ENCODE data around the gene HIBCH. TPM values are rescaled to one million over a fixed set of nuclear protein-coding genes. Genes with fewer than 3 reads are reported as not detected.
A peak's percentile ranks its signal among the peaks of the same experiment; 100 is the strongest.

Gene HIBCH
- total and polyA plus RNA-seq, 2 of the 13 experiments (the other 11 are each of a cell fraction or from before 2014, with no cell fraction given): 18.8 to 49.5 TPM

DNA sequence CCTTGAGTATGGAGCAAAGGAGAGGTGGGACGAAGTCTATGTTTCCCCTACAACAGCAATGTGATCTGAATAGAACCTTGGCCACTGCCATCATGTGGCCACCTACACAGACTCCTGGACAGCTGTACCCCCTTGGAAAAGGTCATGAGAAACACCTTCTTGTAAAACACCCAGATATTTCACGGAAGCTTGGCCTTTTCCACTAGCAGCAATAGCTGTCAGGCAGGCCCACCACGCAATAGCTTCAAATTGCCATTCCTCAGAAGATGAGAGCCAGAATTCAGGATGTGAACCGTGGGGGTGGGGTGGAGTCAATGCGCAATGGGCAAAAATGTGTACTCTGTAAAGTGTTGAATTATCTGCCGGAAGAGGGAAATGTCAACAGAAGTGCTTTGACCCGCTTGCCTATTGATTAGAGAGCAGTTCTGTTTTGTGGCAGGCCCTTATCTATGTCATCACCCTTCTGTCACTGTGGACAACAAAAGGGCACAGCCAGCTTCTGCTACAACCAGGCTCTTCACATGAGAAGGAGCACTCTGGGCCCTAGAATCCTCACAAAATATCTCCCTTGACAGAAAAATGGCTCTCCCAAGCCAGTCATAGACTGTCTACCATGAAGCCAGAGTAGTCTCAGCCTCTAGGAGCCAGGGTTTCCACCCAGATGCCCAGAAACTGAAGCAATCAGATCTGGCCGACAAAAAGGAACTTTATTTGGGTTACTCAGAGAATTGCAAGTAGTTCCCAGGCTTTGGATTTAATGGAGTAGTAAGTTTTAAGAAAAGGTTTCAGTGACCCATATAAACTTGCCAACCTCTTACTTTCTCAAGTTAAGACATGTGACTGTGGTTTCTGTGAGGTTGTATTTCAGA is 33.3 kb upstream of the HIBCH start (continued):
- TF ChIP-seq SP4 (CRISPR knock-in tag; IDR thresholded peaks at IDR 0.05) (peak; percentile 81), ZNF260 (CRISPR knock-in tag; IDR thresholded peaks at IDR 0.05; ENCODE audit: borderline replicate concordance, low read depth) (no peak), JDP2 (CRISPR knock-in tag; IDR thresholded peaks at IDR 0.05; ENCODE audit: borderline replicate concordance) (no peak), PAX8 (CRISPR knock-in tag; IDR thresholded peaks at IDR 0.05; ENCODE audit: borderline replicate concordance) (no peak), GATAD1 (CRISPR knock-in tag; IDR thresholded peaks at IDR 0.05) (peak; percentile 81), ZNF792 (CRISPR knock-in tag; IDR thresholded peaks at IDR 0.05) (peak; percentile 99), TAF1 (CRISPR knock-in tag; IDR thresholded peaks at IDR 0.05) (peak; percentile 50), NFE2L2 (IDR thresholded peaks at IDR 0.05; ENCODE audit: low read length) (no peak), FOXC1 (CRISPR knock-in tag; IDR thresholded peaks at IDR 0.05; ENCODE audit: borderline replicate concordance) (peak; percentile 98), ZMYM3 (CRISPR knock-in tag; IDR thresholded peaks at IDR 0.05) (peak; percentile 95), ATAD3A (CRISPR knock-in tag; IDR thresholded peaks at IDR 0.05) (no peak), SOX5 (CRISPR knock-in tag; IDR thresholded peaks at IDR 0.05; ENCODE audit: borderline replicate concordance) (peak; percentile 99)
- TF ChIP-seq, protein P1, sequence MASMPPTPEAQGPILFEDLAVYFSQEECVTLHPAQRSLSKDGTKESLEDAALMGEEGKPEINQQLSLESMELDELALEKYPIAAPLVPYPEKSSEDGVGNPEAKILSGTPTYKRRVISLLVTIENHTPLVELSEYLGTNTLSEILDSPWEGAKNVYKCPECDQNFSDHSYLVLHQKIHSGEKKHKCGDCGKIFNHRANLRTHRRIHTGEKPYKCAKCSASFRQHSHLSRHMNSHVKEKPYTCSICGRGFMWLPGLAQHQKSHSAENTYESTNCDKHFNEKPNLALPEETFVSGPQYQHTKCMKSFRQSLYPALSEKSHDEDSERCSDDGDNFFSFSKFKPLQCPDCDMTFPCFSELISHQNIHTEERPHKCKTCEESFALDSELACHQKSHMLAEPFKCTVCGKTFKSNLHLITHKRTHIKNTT (CRISPR knock-in tag; IDR thresholded peaks at IDR 0.05): no peak
- TF ChIP-seq, protein P2, sequence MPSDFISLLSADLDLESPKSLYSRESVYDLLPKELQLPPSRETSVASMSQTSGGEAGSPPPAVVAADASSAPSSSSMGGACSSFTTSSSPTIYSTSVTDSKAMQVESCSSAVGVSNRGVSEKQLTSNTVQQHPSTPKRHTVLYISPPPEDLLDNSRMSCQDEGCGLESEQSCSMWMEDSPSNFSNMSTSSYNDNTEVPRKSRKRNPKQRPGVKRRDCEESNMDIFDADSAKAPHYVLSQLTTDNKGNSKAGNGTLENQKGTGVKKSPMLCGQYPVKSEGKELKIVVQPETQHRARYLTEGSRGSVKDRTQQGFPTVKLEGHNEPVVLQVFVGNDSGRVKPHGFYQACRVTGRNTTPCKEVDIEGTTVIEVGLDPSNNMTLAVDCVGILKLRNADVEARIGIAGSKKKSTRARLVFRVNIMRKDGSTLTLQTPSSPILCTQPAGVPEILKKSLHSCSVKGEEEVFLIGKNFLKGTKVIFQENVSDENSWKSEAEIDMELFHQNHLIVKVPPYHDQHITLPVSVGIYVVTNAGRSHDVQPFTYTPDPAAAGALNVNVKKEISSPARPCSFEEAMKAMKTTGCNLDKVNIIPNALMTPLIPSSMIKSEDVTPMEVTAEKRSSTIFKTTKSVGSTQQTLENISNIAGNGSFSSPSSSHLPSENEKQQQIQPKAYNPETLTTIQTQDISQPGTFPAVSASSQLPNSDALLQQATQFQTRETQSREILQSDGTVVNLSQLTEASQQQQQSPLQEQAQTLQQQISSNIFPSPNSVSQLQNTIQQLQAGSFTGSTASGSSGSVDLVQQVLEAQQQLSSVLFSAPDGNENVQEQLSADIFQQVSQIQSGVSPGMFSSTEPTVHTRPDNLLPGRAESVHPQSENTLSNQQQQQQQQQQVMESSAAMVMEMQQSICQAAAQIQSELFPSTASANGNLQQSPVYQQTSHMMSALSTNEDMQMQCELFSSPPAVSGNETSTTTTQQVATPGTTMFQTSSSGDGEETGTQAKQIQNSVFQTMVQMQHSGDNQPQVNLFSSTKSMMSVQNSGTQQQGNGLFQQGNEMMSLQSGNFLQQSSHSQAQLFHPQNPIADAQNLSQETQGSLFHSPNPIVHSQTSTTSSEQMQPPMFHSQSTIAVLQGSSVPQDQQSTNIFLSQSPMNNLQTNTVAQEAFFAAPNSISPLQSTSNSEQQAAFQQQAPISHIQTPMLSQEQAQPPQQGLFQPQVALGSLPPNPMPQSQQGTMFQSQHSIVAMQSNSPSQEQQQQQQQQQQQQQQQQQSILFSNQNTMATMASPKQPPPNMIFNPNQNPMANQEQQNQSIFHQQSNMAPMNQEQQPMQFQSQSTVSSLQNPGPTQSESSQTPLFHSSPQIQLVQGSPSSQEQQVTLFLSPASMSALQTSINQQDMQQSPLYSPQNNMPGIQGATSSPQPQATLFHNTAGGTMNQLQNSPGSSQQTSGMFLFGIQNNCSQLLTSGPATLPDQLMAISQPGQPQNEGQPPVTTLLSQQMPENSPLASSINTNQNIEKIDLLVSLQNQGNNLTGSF (CRISPR knock-in tag; IDR thresholded peaks at IDR 0.05): no peak
- TF ChIP-seq, protein P3, sequence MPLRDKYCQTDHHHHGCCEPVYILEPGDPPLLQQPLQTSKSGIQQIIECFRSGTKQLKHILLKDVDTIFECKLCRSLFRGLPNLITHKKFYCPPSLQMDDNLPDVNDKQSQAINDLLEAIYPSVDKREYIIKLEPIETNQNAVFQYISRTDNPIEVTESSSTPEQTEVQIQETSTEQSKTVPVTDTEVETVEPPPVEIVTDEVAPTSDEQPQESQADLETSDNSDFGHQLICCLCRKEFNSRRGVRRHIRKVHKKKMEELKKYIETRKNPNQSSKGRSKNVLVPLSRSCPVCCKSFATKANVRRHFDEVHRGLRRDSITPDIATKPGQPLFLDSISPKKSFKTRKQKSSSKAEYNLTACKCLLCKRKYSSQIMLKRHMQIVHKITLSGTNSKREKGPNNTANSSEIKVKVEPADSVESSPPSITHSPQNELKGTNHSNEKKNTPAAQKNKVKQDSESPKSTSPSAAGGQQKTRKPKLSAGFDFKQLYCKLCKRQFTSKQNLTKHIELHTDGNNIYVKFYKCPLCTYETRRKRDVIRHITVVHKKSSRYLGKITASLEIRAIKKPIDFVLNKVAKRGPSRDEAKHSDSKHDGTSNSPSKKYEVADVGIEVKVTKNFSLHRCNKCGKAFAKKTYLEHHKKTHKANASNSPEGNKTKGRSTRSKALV (CRISPR knock-in tag; IDR thresholded peaks at IDR 0.05): peak; percentile 76; the same call in 1 of the 2 replicates
- TF ChIP-seq, protein P4, sequence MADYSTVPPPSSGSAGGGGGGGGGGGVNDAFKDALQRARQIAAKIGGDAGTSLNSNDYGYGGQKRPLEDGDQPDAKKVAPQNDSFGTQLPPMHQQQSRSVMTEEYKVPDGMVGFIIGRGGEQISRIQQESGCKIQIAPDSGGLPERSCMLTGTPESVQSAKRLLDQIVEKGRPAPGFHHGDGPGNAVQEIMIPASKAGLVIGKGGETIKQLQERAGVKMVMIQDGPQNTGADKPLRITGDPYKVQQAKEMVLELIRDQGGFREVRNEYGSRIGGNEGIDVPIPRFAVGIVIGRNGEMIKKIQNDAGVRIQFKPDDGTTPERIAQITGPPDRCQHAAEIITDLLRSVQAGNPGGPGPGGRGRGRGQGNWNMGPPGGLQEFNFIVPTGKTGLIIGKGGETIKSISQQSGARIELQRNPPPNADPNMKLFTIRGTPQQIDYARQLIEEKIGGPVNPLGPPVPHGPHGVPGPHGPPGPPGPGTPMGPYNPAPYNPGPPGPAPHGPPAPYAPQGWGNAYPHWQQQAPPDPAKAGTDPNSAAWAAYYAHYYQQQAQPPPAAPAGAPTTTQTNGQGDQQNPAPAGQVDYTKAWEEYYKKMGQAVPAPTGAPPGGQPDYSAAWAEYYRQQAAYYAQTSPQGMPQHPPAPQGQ (CRISPR knock-in tag; IDR thresholded peaks at IDR 0.05; ENCODE audit: borderline replicate concordance): no peak
- TF ChIP-seq, protein P5, sequence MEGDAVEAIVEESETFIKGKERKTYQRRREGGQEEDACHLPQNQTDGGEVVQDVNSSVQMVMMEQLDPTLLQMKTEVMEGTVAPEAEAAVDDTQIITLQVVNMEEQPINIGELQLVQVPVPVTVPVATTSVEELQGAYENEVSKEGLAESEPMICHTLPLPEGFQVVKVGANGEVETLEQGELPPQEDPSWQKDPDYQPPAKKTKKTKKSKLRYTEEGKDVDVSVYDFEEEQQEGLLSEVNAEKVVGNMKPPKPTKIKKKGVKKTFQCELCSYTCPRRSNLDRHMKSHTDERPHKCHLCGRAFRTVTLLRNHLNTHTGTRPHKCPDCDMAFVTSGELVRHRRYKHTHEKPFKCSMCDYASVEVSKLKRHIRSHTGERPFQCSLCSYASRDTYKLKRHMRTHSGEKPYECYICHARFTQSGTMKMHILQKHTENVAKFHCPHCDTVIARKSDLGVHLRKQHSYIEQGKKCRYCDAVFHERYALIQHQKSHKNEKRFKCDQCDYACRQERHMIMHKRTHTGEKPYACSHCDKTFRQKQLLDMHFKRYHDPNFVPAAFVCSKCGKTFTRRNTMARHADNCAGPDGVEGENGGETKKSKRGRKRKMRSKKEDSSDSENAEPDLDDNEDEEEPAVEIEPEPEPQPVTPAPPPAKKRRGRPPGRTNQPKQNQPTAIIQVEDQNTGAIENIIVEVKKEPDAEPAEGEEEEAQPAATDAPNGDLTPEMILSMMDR (CRISPR knock-in tag; IDR thresholded peaks at IDR 0.05): peak; percentile 28; the same call in 1 of the 2 replicates
